NCI-H1105 treated with DMSO at 0.1 percent for 48 hours (cell line): ENCODE measurements around the gene EXOC1.

ENCODE experiments used
- DNase-seq: peaks from one replicate; lab custom pipeline; 2025; lab: John Stamatoyannopoulos, UW

Gene EXOC1

GRCh38 chr4:55851885-55852284 lies 1.6 kb upstream of the EXOC1 start:
- DNase-seq = no peak

GRCh38 chr4:55854129-55854528 lies 681 bp downstream of the EXOC1 start:
- DNase-seq = no peak

- no peak for DNase-seq
Measured at GRCh38 chr4:55857586-55857985, 4.1 kb downstream of the EXOC1 start.

- no peak for DNase-seq
Measured at GRCh38 chr4:55859711-55860110, 6.3 kb downstream of the EXOC1 start.

- no peak for DNase-seq
Measured at GRCh38 chr4:55864577-55865223, 11.3 kb downstream of the EXOC1 start.

GRCh38 chr4:55865228-55865806 lies 11.9 kb downstream of the EXOC1 start:
- DNase-seq = no peak

GRCh38 chr4:55866290-55866907 lies 13.0 kb downstream of the EXOC1 start:
- no peak for DNase-seq

- peak; percentile 47 for DNase-seq
Measured at GRCh38 chr4:55866973-55867574, 13.6 kb downstream of the EXOC1 start.

GRCh38 chr4:55868581-55869090 lies 15.2 kb downstream of the EXOC1 start:
- no peak for DNase-seq

GRCh38 chr4:55871299-55871800 lies 17.9 kb downstream of the EXOC1 start:
- DNase-seq = no peak

GRCh38 chr4:55874831-55875230 lies 21.4 kb downstream of the EXOC1 start:
- DNase-seq = no peak

- no peak for DNase-seq
Measured at GRCh38 chr4:55876387-55876786, 22.9 kb downstream of the EXOC1 start.

GRCh38 chr4:55879224-55879623 lies 25.8 kb downstream of the EXOC1 start:
- DNase-seq = no peak

- no peak for DNase-seq
Measured at GRCh38 chr4:55880652-55881280, 27.3 kb downstream of the EXOC1 start.

GRCh38 chr4:55884093-55884850 lies 30.8 kb downstream of the EXOC1 start:
- no peak for DNase-seq

GRCh38 chr4:55884851-55885219 lies 31.4 kb downstream of the EXOC1 start:
- DNase-seq = no peak

- DNase-seq = no peak
Measured at GRCh38 chr4:55887594-55887993, 34.1 kb downstream of the EXOC1 start.

GRCh38 chr4:55892156-55892555 lies 38.7 kb downstream of the EXOC1 start:
- DNase-seq = no peak

GRCh38 chr4:55896622-55897021 lies 43.2 kb downstream of the EXOC1 start:
- DNase-seq = no peak

GRCh38 chr4:55902677-55903076 lies 49.2 kb downstream of the EXOC1 start:
- DNase-seq = no peak

GRCh38 chr4:55903577-55903976 lies 50.1 kb downstream of the EXOC1 start:
- DNase-seq = no peak

- DNase-seq = no peak
Measured at GRCh38 chr4:55904576-55904975, 51.1 kb downstream of the EXOC1 start.
